Measurements from ENCODE around the gene FOXF2. TPM values are rescaled to one million over a fixed set of nuclear protein-coding genes. Genes with fewer than 3 reads are reported as not detected.
A peak's percentile ranks its signal among the peaks of the same experiment; 100 is the strongest.
"Not testable (repeated sequence)": the region's sequence is repeated elsewhere in the genome, so short reads cannot be mapped to it uniquely, and the experiment has no call there.

FOXF2 gene
- total RNA-seq, 2 donors from 2014 or later, result not detected

GRCh38 chr6:1365686-1366085, 23.7 kb upstream of the FOXF2 start:
- DNase-seq (ENCODE audit: low spot score) (no peak), ATAC-seq (no peak)
- no peak overlapping the region for H3K27ac Mint-ChIP-seq
- no peak overlapping the region for H3K4me3 Mint-ChIP-seq
- no peaks in the 10 kb centered on the region for H3K4me1 Mint-ChIP-seq (ENCODE audit: low read depth in 2 of 2)
- no peaks in the 10 kb centered on the region for H3K9me3 Mint-ChIP-seq
- no peaks in the 10 kb centered on the region for H3K36me3 Mint-ChIP-seq
- H3K27me3 Mint-ChIP-seq, result peaks cover 32 to 57% of the 10 kb centered on the region in 2 donors

- H3K4me1 Mint-ChIP-seq (ENCODE audit: low read depth in 2 of 2), result no peaks in the 10 kb centered on the region
- H3K9me3 Mint-ChIP-seq, result no peaks in the 10 kb centered on the region
- DNase-seq (ENCODE audit: low spot score) (no peak), ATAC-seq (no peak)
- H3K36me3 Mint-ChIP-seq, result no peaks in the 10 kb centered on the region
- no peak overlapping the region for H3K27ac Mint-ChIP-seq
- no peak overlapping the region for H3K4me3 Mint-ChIP-seq
- peaks cover 36 to 57% of the 10 kb centered on the region in 2 donors for H3K27me3 Mint-ChIP-seq
Measured at GRCh38 chr6:1367771-1368170, 21.6 kb upstream of the FOXF2 start.

GRCh38 chr6:1368940-1369339, 20.4 kb upstream of the FOXF2 start:
- no peaks in the 10 kb centered on the region for H3K4me1 Mint-ChIP-seq (ENCODE audit: low read depth in 2 of 2)
- no peaks in the 10 kb centered on the region for H3K9me3 Mint-ChIP-seq
- no peak overlapping the region for H3K27ac Mint-ChIP-seq
- H3K4me3 Mint-ChIP-seq, result no peak overlapping the region
- no peak for DNase-seq (ENCODE audit: low spot score)
- no peak for ATAC-seq
- no peaks in the 10 kb centered on the region for H3K36me3 Mint-ChIP-seq
- peaks cover 42 to 63% of the 10 kb centered on the region in 2 donors for H3K27me3 Mint-ChIP-seq

- DNase-seq (ENCODE audit: low spot score); H3K9me3 Mint-ChIP-seq; H3K4me1 Mint-ChIP-seq (ENCODE audit: low read depth in 2 of 2); H3K4me3 Mint-ChIP-seq; H3K36me3 Mint-ChIP-seq; ATAC-seq; H3K27ac Mint-ChIP-seq: not testable (repeated sequence)
- peaks cover 42 to 63% of the 10 kb centered on the region in 2 donors for H3K27me3 Mint-ChIP-seq
Measured at GRCh38 chr6:1369695-1370094, 19.7 kb upstream of the FOXF2 start.

- Mint-ChIP-seq H3K27me3 (peaks cover 54 to 65% of the 10 kb centered on the region in 2 donors), H3K4me3 (no peak overlapping the region), H3K36me3 (no peaks in the 10 kb centered on the region), H3K9me3 (no peaks in the 10 kb centered on the region), H3K27ac (no peak overlapping the region), H3K4me1 (ENCODE audit: low read depth in 2 of 2) (no peaks in the 10 kb centered on the region)
- no peak for DNase-seq (ENCODE audit: low spot score)
- no peak for ATAC-seq
Measured at GRCh38 chr6:1371933-1372332, 17.4 kb upstream of the FOXF2 start.

GRCh38 chr6:1372690-1373089, 16.7 kb upstream of the FOXF2 start:
- Mint-ChIP-seq H3K4me3 (no peak overlapping the region), H3K27ac (no peak overlapping the region), H3K27me3 (peaks cover 57 to 73% of the 10 kb centered on the region in 2 donors), H3K9me3 (no peaks in the 10 kb centered on the region), H3K4me1 (ENCODE audit: low read depth in 2 of 2) (peaks cover 0 to 2% of the 10 kb centered on the region in 2 donors), H3K36me3 (no peaks in the 10 kb centered on the region)
- no peak for ATAC-seq
- no peak for DNase-seq (ENCODE audit: low spot score)

- no peaks in the 10 kb centered on the region for H3K36me3 Mint-ChIP-seq
- no peak for DNase-seq (ENCODE audit: low spot score)
- no peak overlapping the region for H3K27ac Mint-ChIP-seq
- H3K9me3 Mint-ChIP-seq, result no peaks in the 10 kb centered on the region
- no peak for ATAC-seq
- H3K4me3 Mint-ChIP-seq, result no peak overlapping the region
- H3K27me3 Mint-ChIP-seq, result peaks cover 61 to 81% of the 10 kb centered on the region in 2 donors
- H3K4me1 Mint-ChIP-seq (ENCODE audit: low read depth in 2 of 2), result peaks cover 10 to 13% of the 10 kb centered on the region in 2 donors
Measured at GRCh38 chr6:1376653-1377052, 12.7 kb upstream of the FOXF2 start.

GRCh38 chr6:1377526-1377925, 11.8 kb upstream of the FOXF2 start:
- H3K4me3 Mint-ChIP-seq, result no peak overlapping the region
- no peak overlapping the region for H3K27ac Mint-ChIP-seq
- ATAC-seq, result no peak
- no peaks in the 10 kb centered on the region for H3K36me3 Mint-ChIP-seq
- H3K27me3 Mint-ChIP-seq, result peaks cover 58 to 75% of the 10 kb centered on the region in 2 donors
- no peak for DNase-seq (ENCODE audit: low spot score)
- H3K9me3 Mint-ChIP-seq, result no peaks in the 10 kb centered on the region
- H3K4me1 Mint-ChIP-seq (ENCODE audit: low read depth in 2 of 2), result peaks cover 10 to 13% of the 10 kb centered on the region in 2 donors

- ATAC-seq, result no peak
- H3K4me3 Mint-ChIP-seq, result no peak overlapping the region
Measured at GRCh38 chr6:1378065-1379016, 11.0 kb upstream of the FOXF2 start.

GRCh38 chr6:1379017-1379787, 10.2 kb upstream of the FOXF2 start:
- no peaks in the 10 kb centered on the region for H3K9me3 Mint-ChIP-seq
- DNase-seq (ENCODE audit: low spot score), result no peak
- H3K27me3 Mint-ChIP-seq, result peaks cover 49 to 58% of the 10 kb centered on the region in 2 donors
- H3K36me3 Mint-ChIP-seq, result no peaks in the 10 kb centered on the region
- peaks cover 10 to 13% of the 10 kb centered on the region in 2 donors for H3K4me1 Mint-ChIP-seq (ENCODE audit: low read depth in 2 of 2)
- no peak overlapping the region for H3K27ac Mint-ChIP-seq
- H3K4me3 Mint-ChIP-seq, result peak overlapping the region; percentile 23
- ATAC-seq, result no peak

More at GRCh38 chr6:1378065-1379016, 11.0 kb upstream of the FOXF2 start:
- peaks cover 51 to 67% of the 10 kb centered on the region in 2 donors for H3K27me3 Mint-ChIP-seq
- H3K27ac Mint-ChIP-seq, result no peak overlapping the region
- no peaks in the 10 kb centered on the region for H3K36me3 Mint-ChIP-seq
- no peak for DNase-seq (ENCODE audit: low spot score)
- no peaks in the 10 kb centered on the region for H3K9me3 Mint-ChIP-seq
- peaks cover 10 to 13% of the 10 kb centered on the region in 2 donors for H3K4me1 Mint-ChIP-seq (ENCODE audit: low read depth in 2 of 2)

- no peak for ATAC-seq
- peaks cover 44 to 52% of the 10 kb centered on the region in 2 donors for H3K27me3 Mint-ChIP-seq
Measured at GRCh38 chr6:1379788-1380147, 9.6 kb upstream of the FOXF2 start.

GRCh38 chr6:1380625-1381427, 8.6 kb upstream of the FOXF2 start:
- Mint-ChIP-seq H3K4me1 (ENCODE audit: low read depth in 2 of 2) (peaks cover 13 to 16% of the 10 kb centered on the region in 2 donors), H3K27ac (no peak overlapping the region), H3K27me3 (peaks cover 48 to 58% of the 10 kb centered on the region in 2 donors), H3K36me3 (no peaks in the 10 kb centered on the region), H3K4me3 (peak overlapping the region; percentile 56), H3K9me3 (no peaks in the 10 kb centered on the region)
- DNase-seq (ENCODE audit: low spot score), result no peak
- no peak for ATAC-seq

More at GRCh38 chr6:1379788-1380147, 9.6 kb upstream of the FOXF2 start:
- Mint-ChIP-seq H3K9me3 (no peaks in the 10 kb centered on the region), H3K4me3 (no peak overlapping the region), H3K4me1 (ENCODE audit: low read depth in 2 of 2) (peaks cover 10 to 13% of the 10 kb centered on the region in 2 donors), H3K36me3 (no peaks in the 10 kb centered on the region), H3K27ac (no peak overlapping the region)
- no peak for DNase-seq (ENCODE audit: low spot score)
